ENCODE data around the gene CACNG8. TPM values are rescaled to one million over a fixed set of nuclear protein-coding genes. Genes with fewer than 3 reads are reported as not detected.

The CACNG8 gene
- total RNA-seq, 4 donors from 2014 or later = 0.02 to 0.10 (median 0.05) TPM

- ATAC-seq (no peak), DNase-seq (no peak)
- H3K27me3 ChIP-seq = no peaks in the 10 kb centered on the region
- H3K4me3 ChIP-seq = no peak overlapping the region
- peak overlapping the region in 2 of 4 donors; percentile 97 to 98 for H3K27ac ChIP-seq
- TF ChIP-seq, protein P1, sequence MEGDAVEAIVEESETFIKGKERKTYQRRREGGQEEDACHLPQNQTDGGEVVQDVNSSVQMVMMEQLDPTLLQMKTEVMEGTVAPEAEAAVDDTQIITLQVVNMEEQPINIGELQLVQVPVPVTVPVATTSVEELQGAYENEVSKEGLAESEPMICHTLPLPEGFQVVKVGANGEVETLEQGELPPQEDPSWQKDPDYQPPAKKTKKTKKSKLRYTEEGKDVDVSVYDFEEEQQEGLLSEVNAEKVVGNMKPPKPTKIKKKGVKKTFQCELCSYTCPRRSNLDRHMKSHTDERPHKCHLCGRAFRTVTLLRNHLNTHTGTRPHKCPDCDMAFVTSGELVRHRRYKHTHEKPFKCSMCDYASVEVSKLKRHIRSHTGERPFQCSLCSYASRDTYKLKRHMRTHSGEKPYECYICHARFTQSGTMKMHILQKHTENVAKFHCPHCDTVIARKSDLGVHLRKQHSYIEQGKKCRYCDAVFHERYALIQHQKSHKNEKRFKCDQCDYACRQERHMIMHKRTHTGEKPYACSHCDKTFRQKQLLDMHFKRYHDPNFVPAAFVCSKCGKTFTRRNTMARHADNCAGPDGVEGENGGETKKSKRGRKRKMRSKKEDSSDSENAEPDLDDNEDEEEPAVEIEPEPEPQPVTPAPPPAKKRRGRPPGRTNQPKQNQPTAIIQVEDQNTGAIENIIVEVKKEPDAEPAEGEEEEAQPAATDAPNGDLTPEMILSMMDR (IDR thresholded peaks at IDR 0.05 in 4 of 5, conservative IDR thresholded peaks at IDR 0.05 in 1 of 5) = no peak
- no peak for TF ChIP-seq POLR2A (IDR thresholded peaks at IDR 0.05)
- H3K4me1 ChIP-seq = peaks cover 23 to 28% of the 10 kb centered on the region in 2 donors
- H3K9me3 ChIP-seq = no peaks in the 10 kb centered on the region
- no peaks in the 10 kb centered on the region for H3K36me3 ChIP-seq
- in situ Hi-C loops (cut with MboI; ENCODE audit: low sequenced_read_pairs in 4 of 4) (no loop called here), intact Hi-C loops (cut with DNase I; ENCODE audit: low total_unique reads) (no loop called here)
Observed at GRCh38 chr19:53994811-53995210, 32.1 kb downstream of the CACNG8 start.

DNA sequence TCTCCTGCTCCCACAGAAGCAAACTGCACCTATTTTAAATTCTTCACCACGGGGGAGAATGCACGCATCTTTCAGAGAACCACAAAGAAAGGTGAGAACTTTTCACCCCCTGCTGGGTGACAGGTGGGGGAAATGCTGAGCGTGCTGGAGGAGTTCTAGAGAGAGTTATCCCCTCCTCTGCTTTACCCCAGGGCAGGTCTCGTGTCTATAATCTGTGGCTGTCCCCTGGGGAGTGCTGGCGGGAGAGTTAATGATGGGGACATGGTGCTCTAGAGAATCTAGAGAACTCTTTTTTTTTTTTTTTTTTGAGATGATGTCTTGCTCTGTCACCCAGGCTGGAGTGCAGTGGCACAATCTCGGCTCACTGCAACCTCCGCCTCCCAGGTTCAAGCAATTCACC, 35.5 kb downstream of the CACNG8 start:
- TF ChIP-seq, protein P1 (IDR thresholded peaks at IDR 0.05 in 4 of 5, conservative IDR thresholded peaks at IDR 0.05 in 1 of 5) = no peak
- TF ChIP-seq POLR2A (IDR thresholded peaks at IDR 0.05) = no peak
- Histone ChIP-seq H3K9me3 (no peaks in the 10 kb centered on the region), H3K36me3 (peaks cover 0 to 7% of the 10 kb centered on the region in 2 donors), H3K27ac (no peak overlapping the region), H3K4me3 (no peak overlapping the region), H3K27me3 (no peaks in the 10 kb centered on the region), H3K4me1 (peaks cover 10 to 16% of the 10 kb centered on the region in 2 donors)
- intact Hi-C loops (cut with DNase I; ENCODE audit: low total_unique reads) = no loop called here
- DNase-seq = no peak
- ATAC-seq = no peak
- in situ Hi-C loops (cut with MboI; ENCODE audit: low sequenced_read_pairs in 4 of 4) = no loop called here

- no peak for TF ChIP-seq POLR2A (IDR thresholded peaks at IDR 0.05)
- TF ChIP-seq, protein P1 (IDR thresholded peaks at IDR 0.05 in 4 of 5, conservative IDR thresholded peaks at IDR 0.05 in 1 of 5) = no peak
Observed at GRCh38 chr19:53999694-54000093, 37.0 kb downstream of the CACNG8 start.

DNA sequence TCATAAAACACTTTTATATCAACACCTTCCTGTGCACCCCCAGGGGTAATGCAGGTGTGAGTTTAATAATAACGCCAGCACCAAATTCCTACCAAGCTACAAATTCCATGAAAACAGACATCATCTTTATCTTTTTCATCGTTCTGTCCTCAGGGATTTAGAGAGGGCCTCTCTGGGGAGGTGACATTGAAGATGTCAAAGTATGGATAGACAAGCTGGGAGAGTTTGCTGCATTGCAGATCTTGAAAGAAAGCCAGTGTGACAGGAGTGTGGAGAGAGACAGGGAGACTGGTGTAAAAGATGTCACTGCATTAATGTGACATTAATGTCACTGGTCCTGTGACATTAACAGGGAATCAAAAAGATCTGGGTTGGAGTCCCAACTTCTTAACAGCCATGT, 38.8 kb downstream of the CACNG8 start:
- no peaks in the 10 kb centered on the region for H3K27me3 ChIP-seq
- intact Hi-C loops (cut with DNase I; ENCODE audit: low total_unique reads) = no loop called here
- peaks cover 0 to 15% of the 10 kb centered on the region in 2 donors for H3K36me3 ChIP-seq
- ATAC-seq (no peak), DNase-seq (no peak)
- H3K4me3 ChIP-seq = no peak overlapping the region
- TF ChIP-seq, protein P1 (IDR thresholded peaks at IDR 0.05 in 4 of 5, conservative IDR thresholded peaks at IDR 0.05 in 1 of 5) = no peak
- TF ChIP-seq POLR2A (IDR thresholded peaks at IDR 0.05) = no peak
- H3K4me1 ChIP-seq = no peaks in the 10 kb centered on the region
- no peaks in the 10 kb centered on the region for H3K9me3 ChIP-seq
- H3K27ac ChIP-seq = no peak overlapping the region
- in situ Hi-C loops (cut with MboI; ENCODE audit: low sequenced_read_pairs in 4 of 4) = no loop called here

More at GRCh38 chr19:53999694-54000093, 37.0 kb downstream of the CACNG8 start:
- in situ Hi-C loops (cut with MboI; ENCODE audit: low sequenced_read_pairs in 4 of 4) = no loop called here
- Histone ChIP-seq H3K27ac (no peak overlapping the region), H3K27me3 (no peaks in the 10 kb centered on the region), H3K9me3 (no peaks in the 10 kb centered on the region), H3K36me3 (peaks cover 0 to 15% of the 10 kb centered on the region in 2 donors), H3K4me3 (no peak overlapping the region), H3K4me1 (peaks cover 1 to 2% of the 10 kb centered on the region in 2 donors)
- intact Hi-C loops (cut with DNase I; ENCODE audit: low total_unique reads) = no loop called here
- no peak for ATAC-seq
- no peak for DNase-seq

Data from gastrocnemius medialis (tissue), 4 donors.